Ishikawa (cell line): ENCODE results near the gene SLC51B.

ENCODE experiments used
- CEBPB ChIP-seq: IDR thresholded peaks from 2 replicates; pipeline ENCODE4 v1.6.1; 2012
- CREB1 ChIP-seq: IDR thresholded peaks from 2 replicates; pipeline ENCODE4 v1.6.1; 2012; ENCODE audit warnings: low read depth
- EGR1 ChIP-seq: IDR thresholded peaks from 2 replicates; pipeline ENCODE4 v1.6.1; 2012
- EP300 ChIP-seq: IDR thresholded peaks from 2 replicates; pipeline ENCODE4 v1.6.1; 2012; ENCODE audit warnings: borderline replicate concordance
- FOXM1 ChIP-seq: IDR thresholded peaks from 2 replicates; pipeline ENCODE4 v1.6.1; 2012; ENCODE audit warnings: low read depth, borderline replicate concordance
- NFIC ChIP-seq: IDR thresholded peaks from 2 replicates; pipeline ENCODE4 v1.6.1; 2012
- RAD21 ChIP-seq: IDR thresholded peaks from 2 replicates; pipeline ENCODE4 v1.6.1; 2012; ENCODE audit warnings: low read depth
- TAF1 ChIP-seq: IDR thresholded peaks from 2 replicates; pipeline ENCODE4 v1.6.1; 2012; ENCODE audit warnings: low read depth, mild to moderate bottlenecking
- TCF12 ChIP-seq: IDR thresholded peaks from 2 replicates; pipeline ENCODE4 v1.6.1; 2012; ENCODE audit warnings: low read depth
- TEAD4 ChIP-seq: IDR thresholded peaks from 2 replicates; pipeline ENCODE4 v1.6.1; 2012
- USF1 ChIP-seq: IDR thresholded peaks from 2 replicates; pipeline ENCODE4 v1.6.1; 2012
- YY1 ChIP-seq: IDR thresholded peaks from 2 replicates; pipeline ENCODE4 v1.6.1; 2012; ENCODE audit warnings: low read depth
- ZBTB7A ChIP-seq: IDR thresholded peaks from 2 replicates; pipeline ENCODE4 v1.6.1; 2012; ENCODE audit warnings: low read depth
- TF ChIP-seq, protein P1 (sequence below): IDR thresholded peaks from 2 replicates; pipeline ENCODE4 v1.6.1; 2012
- TF ChIP-seq, protein P2 (sequence below): IDR thresholded peaks from 2 replicates; pipeline ENCODE4 v1.6.1; 2012; ENCODE audit warnings: low read depth, mild to moderate bottlenecking

The SLC51B gene

DNA sequence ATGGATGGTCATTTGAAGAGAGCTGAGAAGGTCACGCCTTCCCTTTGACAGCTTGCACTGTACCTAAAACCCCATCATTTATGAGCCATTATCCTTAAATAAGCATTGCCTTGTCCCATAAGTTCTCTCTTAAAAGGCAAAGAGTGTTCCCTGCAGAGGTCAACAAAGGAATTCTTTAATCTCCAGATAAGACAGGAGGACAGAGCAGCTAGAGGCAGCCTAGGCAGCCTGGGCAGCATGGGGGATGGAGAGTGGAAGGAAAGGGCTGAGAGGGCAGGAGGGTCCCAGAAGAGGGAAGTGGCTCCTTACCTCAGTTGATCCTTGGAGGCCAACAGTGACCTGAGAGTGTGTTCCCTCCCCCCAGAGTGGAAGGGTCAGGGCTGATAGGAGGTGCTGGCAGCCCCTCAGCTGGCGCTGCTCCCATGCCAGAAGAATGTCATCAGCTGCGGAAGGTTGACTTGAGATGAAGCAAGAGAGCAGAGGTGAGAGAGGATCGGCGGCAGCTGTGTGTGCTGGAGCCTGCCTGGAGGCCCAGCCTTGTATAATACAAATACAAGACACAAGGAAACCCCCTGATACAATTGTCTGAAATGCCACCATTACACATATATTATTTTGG, 44.1 kb downstream of the SLC51B start:
- TF ChIP-seq NFIC (no peak), FOXM1 (no peak), USF1 (no peak), YY1 (no peak)

- TF ChIP-seq ZBTB7A: no peak
- no peak for TF ChIP-seq RAD21
- no peak for TF ChIP-seq CEBPB
- TF ChIP-seq TCF12: no peak
- TF ChIP-seq TEAD4: no peak
- no peak for TF ChIP-seq TAF1
- no peak for TF ChIP-seq FOXM1
These were observed 47.0 kb downstream of the SLC51B start for GRCh38 chr15:65091946-65092770.

- no peak for TF ChIP-seq EP300
- TF ChIP-seq TEAD4: no peak
- no peak for TF ChIP-seq EGR1
- TF ChIP-seq CEBPB: no peak
- TF ChIP-seq YY1: no peak
- TF ChIP-seq, protein P1, sequence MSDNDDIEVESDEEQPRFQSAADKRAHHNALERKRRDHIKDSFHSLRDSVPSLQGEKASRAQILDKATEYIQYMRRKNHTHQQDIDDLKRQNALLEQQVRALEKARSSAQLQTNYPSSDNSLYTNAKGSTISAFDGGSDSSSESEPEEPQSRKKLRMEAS: no peak
- TF ChIP-seq TCF12: no peak
- TF ChIP-seq ZBTB7A: no peak
- TF ChIP-seq FOXM1: no peak
- no peak for TF ChIP-seq RAD21
- TF ChIP-seq, protein P2, sequence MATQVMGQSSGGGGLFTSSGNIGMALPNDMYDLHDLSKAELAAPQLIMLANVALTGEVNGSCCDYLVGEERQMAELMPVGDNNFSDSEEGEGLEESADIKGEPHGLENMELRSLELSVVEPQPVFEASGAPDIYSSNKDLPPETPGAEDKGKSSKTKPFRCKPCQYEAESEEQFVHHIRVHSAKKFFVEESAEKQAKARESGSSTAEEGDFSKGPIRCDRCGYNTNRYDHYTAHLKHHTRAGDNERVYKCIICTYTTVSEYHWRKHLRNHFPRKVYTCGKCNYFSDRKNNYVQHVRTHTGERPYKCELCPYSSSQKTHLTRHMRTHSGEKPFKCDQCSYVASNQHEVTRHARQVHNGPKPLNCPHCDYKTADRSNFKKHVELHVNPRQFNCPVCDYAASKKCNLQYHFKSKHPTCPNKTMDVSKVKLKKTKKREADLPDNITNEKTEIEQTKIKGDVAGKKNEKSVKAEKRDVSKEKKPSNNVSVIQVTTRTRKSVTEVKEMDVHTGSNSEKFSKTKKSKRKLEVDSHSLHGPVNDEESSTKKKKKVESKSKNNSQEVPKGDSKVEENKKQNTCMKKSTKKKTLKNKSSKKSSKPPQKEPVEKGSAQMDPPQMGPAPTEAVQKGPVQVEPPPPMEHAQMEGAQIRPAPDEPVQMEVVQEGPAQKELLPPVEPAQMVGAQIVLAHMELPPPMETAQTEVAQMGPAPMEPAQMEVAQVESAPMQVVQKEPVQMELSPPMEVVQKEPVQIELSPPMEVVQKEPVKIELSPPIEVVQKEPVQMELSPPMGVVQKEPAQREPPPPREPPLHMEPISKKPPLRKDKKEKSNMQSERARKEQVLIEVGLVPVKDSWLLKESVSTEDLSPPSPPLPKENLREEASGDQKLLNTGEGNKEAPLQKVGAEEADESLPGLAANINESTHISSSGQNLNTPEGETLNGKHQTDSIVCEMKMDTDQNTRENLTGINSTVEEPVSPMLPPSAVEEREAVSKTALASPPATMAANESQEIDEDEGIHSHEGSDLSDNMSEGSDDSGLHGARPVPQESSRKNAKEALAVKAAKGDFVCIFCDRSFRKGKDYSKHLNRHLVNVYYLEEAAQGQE: no peak
- no peak for TF ChIP-seq USF1
- no peak for TF ChIP-seq NFIC
- TF ChIP-seq CREB1: no peak
These were observed 48.0 kb downstream of the SLC51B start for GRCh38 chr15:65092911-65093792.

- TF ChIP-seq CEBPB (no peak), EGR1 (no peak)
These were observed 49.3 kb downstream of the SLC51B start for GRCh38 chr15:65094294-65094995.

- no peak for TF ChIP-seq USF1
- TF ChIP-seq TCF12: no peak
- TF ChIP-seq FOXM1: no peak
- TF ChIP-seq CREB1: no peak
- TF ChIP-seq TEAD4: no peak
- no peak for TF ChIP-seq ZBTB7A
- no peak for TF ChIP-seq CEBPB
- TF ChIP-seq RAD21: no peak
- TF ChIP-seq YY1: no peak
- TF ChIP-seq, protein P1: no peak
These were observed 50.0 kb downstream of the SLC51B start for GRCh38 chr15:65095011-65095746.

DNA sequence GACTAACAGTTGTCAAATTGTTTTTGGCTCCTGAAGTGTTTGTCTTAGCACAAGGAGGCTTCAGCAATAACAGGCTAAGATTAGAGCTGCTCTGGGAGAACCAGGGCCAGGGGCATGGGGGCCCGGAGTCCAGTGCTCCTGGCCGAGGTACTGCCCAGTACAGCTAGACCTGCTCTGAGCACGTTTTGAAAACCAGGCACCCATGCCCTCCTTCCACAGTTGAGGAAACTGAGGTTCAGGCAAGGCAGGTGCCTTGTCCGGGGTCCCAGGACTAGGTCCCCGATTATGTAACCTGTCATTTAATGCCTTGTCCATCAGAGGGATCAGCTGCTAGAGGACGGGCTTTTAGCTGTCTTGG, 50.5 kb downstream of the SLC51B start:
- TF ChIP-seq TEAD4 (no peak), CREB1 (no peak), RAD21 (no peak), ZBTB7A (no peak), EGR1 (no peak), USF1 (no peak), CEBPB (no peak), TAF1 (no peak), TCF12 (no peak), EP300 (no peak), NFIC (no peak), YY1 (no peak), FOXM1 (no peak)
- TF ChIP-seq, protein P1: no peak
- TF ChIP-seq, protein P2: no peak
